Head of caudate nucleus (tissue), 42 donors: Measurements from ENCODE around the gene TP53RK.
A peak's percentile ranks its signal among the peaks of the same experiment; 100 is the strongest.

Experiments
- DNase-seq, 42 donors: peaks; one replicate each; pipeline versions ENCODE4 v3.0.0 to v3.0.0-alpha.2; 2020 to 2021; ENCODE audit warnings: mixed read lengths in 7 of 42
- intact Hi-C: fragments of 100-400 bp; cut with DNase I; formaldehyde crosslinking; loops from one replicate; pipeline ENCODE4 v1.15.0; 2022

TP53RK gene

GRCh38 chr20:46646122-46646521 is 43.1 kb downstream of the TP53RK start:
- intact Hi-C loops: no loop called here
- no peak for DNase-seq

DNA sequence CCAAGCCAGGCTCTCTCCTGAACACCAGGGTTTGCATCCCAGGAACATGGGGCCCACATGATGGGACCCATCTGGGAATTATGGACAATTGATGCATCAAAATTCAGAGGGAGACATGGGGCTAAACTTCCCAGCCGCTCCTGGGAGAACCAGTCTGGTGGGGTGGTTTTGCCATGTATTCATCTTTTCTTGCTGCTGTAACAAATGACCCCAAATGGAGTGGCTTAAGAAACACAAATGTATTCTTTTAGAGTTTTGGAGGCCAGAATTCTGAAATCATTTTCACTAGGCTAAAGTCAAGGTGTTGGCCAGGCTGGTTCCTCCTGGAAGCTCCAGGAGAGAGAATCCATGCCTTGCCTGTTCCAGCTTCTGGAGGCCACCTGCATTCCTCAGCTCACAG is 44.5 kb downstream of the TP53RK start:
- no peak for DNase-seq
- intact Hi-C loops: no loop called here

- intact Hi-C loops: no loop called here
- DNase-seq: no peak
These were observed 45.1 kb downstream of the TP53RK start for GRCh38 chr20:46644160-46644559.

DNA sequence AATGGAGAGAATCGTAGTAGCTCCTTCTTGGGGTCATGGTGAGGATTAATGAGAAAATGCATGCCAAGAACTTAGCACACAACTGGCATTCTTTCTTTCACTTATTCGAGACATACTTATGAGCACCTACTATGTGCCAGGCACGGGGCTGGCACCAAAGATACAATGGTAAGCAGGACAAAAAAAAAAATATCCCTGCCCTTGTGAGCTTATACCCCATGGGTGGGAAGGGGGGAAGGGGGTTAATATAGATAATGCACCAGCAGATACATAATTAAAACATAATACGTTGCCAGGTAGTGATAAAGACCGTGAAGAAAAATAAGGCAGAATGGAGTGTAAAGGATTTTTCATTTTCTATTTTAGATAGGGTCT is 46.3 kb downstream of the TP53RK start:
- intact Hi-C loops: no loop called here
- DNase-seq: no peak

DNA sequence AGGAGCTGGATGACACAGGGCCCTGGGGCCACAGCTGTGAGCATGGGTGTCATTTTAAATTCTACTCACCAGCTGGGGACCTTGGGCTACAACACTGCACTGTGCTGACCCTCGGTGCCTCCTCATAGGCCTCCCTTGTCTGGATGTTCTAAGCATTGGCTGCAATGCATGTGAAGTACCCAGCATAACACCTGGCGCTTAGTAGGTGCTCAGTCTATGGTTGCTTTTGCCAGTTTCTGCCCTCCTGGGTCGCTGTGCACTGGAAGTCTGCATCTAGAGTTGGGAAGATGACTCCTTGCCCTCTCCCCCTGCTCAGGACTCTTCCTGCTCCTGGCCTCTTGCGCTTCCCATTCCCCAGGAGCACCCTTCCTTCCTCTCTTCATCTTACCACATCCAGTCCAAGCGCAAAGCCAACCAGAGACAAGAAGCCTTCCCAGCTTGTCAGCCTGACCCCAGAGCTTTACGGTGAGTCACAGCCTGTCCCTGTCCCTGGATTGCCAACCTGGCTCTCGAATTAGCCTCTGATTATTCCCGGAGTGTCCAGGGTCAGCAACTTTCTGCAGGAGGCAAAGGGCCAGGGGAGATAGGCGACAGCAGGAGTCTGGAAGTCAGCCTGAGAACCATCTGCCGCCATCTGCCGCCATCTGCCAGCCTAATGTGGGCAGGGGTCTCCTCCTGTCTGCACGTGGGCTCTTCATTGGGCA is 46.8 kb downstream of the TP53RK start:
- no peak for DNase-seq
- intact Hi-C loops: no loop called here

DNA sequence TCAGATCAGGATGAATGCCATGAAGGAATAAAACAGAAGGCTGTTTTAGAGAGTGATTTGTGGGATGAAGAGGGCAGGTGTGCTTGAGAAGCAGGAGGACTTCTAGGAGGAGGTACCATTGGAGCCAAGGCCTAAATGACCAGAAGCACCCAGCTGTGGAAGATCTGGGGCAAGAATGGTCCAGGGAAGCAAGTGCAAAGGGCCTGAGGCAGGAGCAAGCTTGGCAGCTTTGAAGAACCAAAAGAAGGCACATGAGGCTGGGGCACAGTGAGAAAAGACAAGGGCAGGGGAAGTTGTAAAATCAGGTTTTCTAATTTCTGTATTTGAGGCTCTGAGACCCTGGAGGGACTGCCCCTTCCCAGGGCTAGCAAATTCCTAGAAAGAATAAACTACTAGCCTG is 47.8 kb downstream of the TP53RK start:
- intact Hi-C loops: no loop called here
- no peak for DNase-seq

- DNase-seq: no peak
- intact Hi-C loops: no loop called here
These were observed 48.5 kb downstream of the TP53RK start for GRCh38 chr20:46640536-46641311.

GRCh38 chr20:46640044-46640443 is 49.2 kb downstream of the TP53RK start:
- intact Hi-C loops: no loop called here
- DNase-seq: peak in 1 of 42 donors; percentile 17

DNA sequence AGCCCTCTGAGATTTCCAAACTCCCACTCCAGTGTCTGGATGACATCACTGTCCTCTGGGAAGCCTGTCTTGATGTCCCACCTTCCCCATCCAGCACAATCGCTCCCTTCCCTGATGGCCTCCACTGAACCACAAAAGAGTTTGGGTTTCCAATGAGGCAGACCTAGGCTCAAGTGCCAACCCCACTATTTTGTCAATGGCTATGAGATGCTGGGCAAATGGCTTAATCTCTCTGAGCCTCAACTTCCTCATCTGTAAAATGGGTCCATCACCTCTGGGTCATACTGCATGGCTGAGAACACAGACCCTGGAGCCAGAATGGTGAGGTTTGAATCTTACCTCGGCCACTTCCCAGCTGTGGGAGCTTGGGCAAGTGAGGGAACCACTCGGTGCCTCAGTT is 49.7 kb downstream of the TP53RK start:
- intact Hi-C loops: loop anchor here (5.0 kb wide), 1 partner anchor 67 kb away; no protein-coding TSS in a partner anchor
- no peak for DNase-seq

DNA sequence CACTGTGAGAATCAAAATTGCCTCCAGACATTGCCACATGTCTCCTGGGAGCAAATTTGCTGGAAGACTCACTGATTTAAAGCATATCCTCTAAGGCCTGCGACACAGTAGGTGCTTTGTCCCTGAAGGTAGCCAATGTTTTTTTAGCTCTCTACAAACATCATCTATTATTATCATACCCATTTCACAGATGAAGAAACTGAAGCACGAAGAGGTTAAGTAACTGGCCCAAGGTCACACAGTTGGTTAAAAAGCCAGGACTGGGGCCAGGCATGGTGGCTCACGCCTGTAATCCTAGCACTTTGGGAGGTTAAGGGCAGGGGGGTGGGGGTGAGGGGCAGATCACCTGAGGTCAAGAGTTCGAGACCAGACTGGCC is 50.4 kb downstream of the TP53RK start:
- DNase-seq: no peak
- intact Hi-C loops: loop anchor here (5.0 kb wide), 1 partner anchor 67 kb away; no protein-coding TSS in a partner anchor

DNA sequence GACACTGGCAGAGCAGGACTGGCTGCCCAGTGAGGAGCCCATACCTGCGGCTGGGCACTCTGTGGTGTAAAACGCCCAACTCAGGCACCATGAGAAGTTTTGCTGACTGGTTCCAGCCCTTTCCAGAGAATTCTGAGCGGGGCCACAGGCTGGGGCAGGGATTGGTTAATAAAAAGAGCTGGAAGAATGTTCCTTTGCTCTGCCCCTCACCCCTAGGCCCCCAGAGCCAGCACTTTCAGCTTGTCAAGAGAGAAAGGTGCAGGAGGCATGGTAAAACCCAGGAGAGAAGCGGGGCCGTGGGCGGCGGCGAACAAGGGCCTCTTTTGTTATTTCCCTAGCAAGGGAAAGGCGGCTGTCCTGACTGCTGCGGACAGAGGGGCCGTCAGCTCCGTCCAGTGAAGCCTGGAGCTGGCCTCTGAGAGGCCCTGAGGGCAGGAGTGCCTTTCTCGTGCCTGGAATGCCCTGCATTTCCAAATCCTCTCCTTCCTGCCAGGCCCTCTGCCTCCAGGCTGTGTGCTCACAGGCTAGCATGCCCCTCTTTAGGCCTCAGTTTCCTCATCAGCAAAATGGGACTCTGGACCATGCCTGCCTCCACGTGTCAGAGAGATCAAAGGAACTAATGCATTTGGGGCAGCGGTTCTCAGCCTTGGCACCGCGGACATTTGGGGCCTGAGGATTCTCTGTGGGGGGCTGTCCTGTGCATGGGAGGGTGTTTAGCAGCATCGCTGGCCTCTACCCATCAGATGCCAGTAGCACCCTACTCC is 50.9 kb downstream of the TP53RK start:
- intact Hi-C loops: loop anchor here (5.0 kb wide), 1 partner anchor 66 kb away; no protein-coding TSS in a partner anchor
- DNase-seq: peak in 41 of 42 donors; percentile 25 to 84 (median 57)

DNA sequence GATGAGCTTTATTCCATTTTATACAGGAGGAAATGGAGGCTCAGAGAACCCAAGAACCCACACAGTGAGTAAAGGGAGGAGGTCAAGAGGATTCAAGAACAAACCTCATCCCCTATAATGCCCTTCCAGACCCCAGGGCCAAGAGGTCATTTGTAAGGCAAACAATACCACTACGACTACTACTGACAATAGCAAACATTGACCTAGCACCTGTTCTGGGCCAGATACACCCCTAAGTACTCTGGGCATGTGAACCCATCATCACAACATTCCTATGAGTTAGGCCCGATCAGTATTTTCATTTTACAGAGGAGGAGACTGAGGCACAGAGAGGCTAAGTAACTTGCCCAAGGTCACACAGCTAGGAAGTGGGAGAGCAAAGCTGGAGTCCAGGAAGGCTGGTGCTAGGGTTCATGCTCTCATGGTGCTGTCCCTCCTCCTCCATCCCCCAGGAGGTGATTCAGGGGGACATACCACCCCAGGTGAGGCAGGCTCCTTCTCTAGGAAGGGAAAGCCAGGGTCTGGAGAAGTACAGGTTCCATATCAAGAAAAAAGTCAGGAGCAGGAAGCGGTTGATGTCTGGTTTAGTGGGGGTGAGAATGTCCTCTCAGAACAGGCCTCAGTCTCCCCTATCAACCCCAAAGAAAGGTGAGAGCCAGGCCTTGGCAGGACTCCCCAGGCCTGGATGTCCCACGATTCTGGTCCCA is 51.7 kb downstream of the TP53RK start:
- intact Hi-C loops: loop anchor here (5.0 kb wide), 1 partner anchor 65 kb away; no protein-coding TSS in a partner anchor
- no peak for DNase-seq

- intact Hi-C loops: loop anchor here (5.0 kb wide), 1 partner anchor 65 kb away; no protein-coding TSS in a partner anchor
These were observed 52.2 kb downstream of the TP53RK start for GRCh38 chr20:46637020-46637419.

GRCh38 chr20:46636514-46636913 is 52.7 kb downstream of the TP53RK start:
- no peak for DNase-seq
- intact Hi-C loops: loop anchor here (5.0 kb wide), 1 partner anchor 64 kb away; no protein-coding TSS in a partner anchor

More at GRCh38 chr20:46637020-46637419, 52.2 kb downstream of the TP53RK start:
- peak in 10 of 42 donors; percentile 27 to 53 (median 46) for DNase-seq

- DNase-seq: no peak
- intact Hi-C loops: loop anchor here (5.0 kb wide), 1 partner anchor 63 kb away; no protein-coding TSS in a partner anchor
These were observed 53.6 kb downstream of the TP53RK start for GRCh38 chr20:46635514-46636136.

DNA sequence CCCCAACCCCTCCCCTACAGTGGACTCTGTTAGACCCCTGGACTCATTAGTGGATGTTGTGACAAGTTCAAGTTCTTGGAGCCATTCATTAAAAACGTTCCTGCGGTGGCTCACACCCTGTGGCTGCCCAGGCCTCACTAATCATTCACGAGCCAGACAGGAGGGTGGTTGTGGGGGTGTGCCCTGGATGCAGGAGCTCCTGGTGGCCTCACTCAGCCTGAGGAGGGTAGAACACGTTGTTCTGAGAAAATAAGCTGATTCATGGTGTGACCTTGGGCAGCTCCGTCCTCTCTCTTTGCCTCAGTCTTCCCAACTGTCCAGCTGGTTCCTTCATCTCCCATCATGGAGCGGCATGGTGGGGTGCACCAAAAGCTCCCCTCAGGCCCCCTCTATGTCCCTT is 54.7 kb downstream of the TP53RK start:
- no peak for DNase-seq
- intact Hi-C loops: no loop called here
